Common myeloid progenitor, CD34-positive (primary cell): ENCODE results near the gene ZDHHC11.
"Not testable (repeated sequence)": the region's sequence is repeated elsewhere in the genome, so short reads cannot be mapped to it uniquely, and the experiment has no call there.

ENCODE experiments used
- CTCF ChIA-PET: fragments of 350-600 bp; sonication (Branson Sonifier 250); formaldehyde crosslinking; loops from one replicate; lab custom pipeline; 2021; ENCODE audit warnings: antibody characterized with exemption; lab: Charles Lee
- POLR2A ChIA-PET: fragments of 350-600 bp; sonication (Branson Sonifier 250); formaldehyde crosslinking; loops from one replicate; lab custom pipeline; 2021; ENCODE audit warnings: antibody characterized with exemption; lab: Charles Lee
- DNase-seq, 3 donors: peaks; one replicate each; pipeline versions ENCODE4 v3.0.0 to v3.0.0-alpha.2; 2013
- H3K27ac ChIP-seq, 2 experiments: 1 replicate in 1 of 2; 2 replicates in 1 of 2; pipeline ENCODE4 v1.7.0; 2013; ENCODE audit warnings: inconsistent platforms in 2 of 2, low read length in 2 of 2, mild to moderate bottlenecking in 2 of 2, low read depth in 1 of 2, moderate library complexity in 1 of 2; ENCODE audit not compliant: severe bottlenecking in 2 of 2, insufficient read depth in 1 of 2, poor library complexity in 1 of 2
- H3K27me3 ChIP-seq, 5 experiments: replicated peaks in 2 of 5; 1 replicate in 3 of 5; 2 replicates in 2 of 5; pipeline versions ENCODE4 v1.6.1 to v1.7.0; 2013; ENCODE audit warnings: low read length in 4 of 5, mild to moderate bottlenecking in 2 of 5, moderate library complexity in 2 of 5, inconsistent platforms in 1 of 5; ENCODE audit not compliant: insufficient read depth in 5 of 5, control insufficient read depth in 4 of 5
- H3K36me3 ChIP-seq, 4 experiments: 1 replicate in 2 of 4; 2 replicates in 2 of 4; pipeline versions ENCODE4 v1.6.1 to v1.7.0; 2013; ENCODE audit warnings: low read length in 3 of 4, control low read depth in 1 of 4, mild to moderate bottlenecking in 1 of 4; ENCODE audit not compliant: control insufficient read depth in 4 of 4, insufficient read depth in 4 of 4
- H3K4me1 ChIP-seq, 4 experiments: 1 replicate in 3 of 4; 2 replicates in 1 of 4; pipeline versions ENCODE4 v1.6.1 to v1.7.1; 2013; ENCODE audit warnings: low read length in 3 of 4, mild to moderate bottlenecking in 3 of 4, control low read depth in 1 of 4, inconsistent platforms in 1 of 4, moderate library complexity in 1 of 4; ENCODE audit not compliant: control insufficient read depth in 4 of 4, insufficient read depth in 4 of 4; ENCODE audit errors: control extremely low read depth in 1 of 4
- H3K4me3 ChIP-seq, 7 experiments: 1 replicate in 4 of 7; 2 replicates in 3 of 7; pipeline versions ENCODE4 v1.5.1 to v1.7.0; 2013; ENCODE audit warnings: mild to moderate bottlenecking in 7 of 7, low read length in 6 of 7, moderate library complexity in 6 of 7, inconsistent platforms in 2 of 7, low read depth in 2 of 7, control low read depth in 1 of 7; ENCODE audit not compliant: insufficient read depth in 4 of 7, control insufficient read depth in 1 of 7; ENCODE audit errors: extremely low read depth in 1 of 7
- H3K9me3 ChIP-seq, 5 experiments: 1 replicate in 4 of 5; 2 replicates in 1 of 5; pipeline versions ENCODE4 v1.6.1 to v1.7.1; 2013; ENCODE audit warnings: low read length in 4 of 5, mild to moderate bottlenecking in 2 of 5, inconsistent platforms in 1 of 5, low read depth in 1 of 5, moderate library complexity in 1 of 5; ENCODE audit not compliant: control insufficient read depth in 4 of 5, insufficient read depth in 2 of 5; ENCODE audit errors: control extremely low read depth in 1 of 5
- WGBS: methylation state at CpG from one replicate; pipeline ENCODE4 v1.1.5; 2013; ENCODE audit not compliant: insufficient coverage; 5-methylcytosine and 5-hydroxymethylcytosine counted together

ZDHHC11 gene

DNA sequence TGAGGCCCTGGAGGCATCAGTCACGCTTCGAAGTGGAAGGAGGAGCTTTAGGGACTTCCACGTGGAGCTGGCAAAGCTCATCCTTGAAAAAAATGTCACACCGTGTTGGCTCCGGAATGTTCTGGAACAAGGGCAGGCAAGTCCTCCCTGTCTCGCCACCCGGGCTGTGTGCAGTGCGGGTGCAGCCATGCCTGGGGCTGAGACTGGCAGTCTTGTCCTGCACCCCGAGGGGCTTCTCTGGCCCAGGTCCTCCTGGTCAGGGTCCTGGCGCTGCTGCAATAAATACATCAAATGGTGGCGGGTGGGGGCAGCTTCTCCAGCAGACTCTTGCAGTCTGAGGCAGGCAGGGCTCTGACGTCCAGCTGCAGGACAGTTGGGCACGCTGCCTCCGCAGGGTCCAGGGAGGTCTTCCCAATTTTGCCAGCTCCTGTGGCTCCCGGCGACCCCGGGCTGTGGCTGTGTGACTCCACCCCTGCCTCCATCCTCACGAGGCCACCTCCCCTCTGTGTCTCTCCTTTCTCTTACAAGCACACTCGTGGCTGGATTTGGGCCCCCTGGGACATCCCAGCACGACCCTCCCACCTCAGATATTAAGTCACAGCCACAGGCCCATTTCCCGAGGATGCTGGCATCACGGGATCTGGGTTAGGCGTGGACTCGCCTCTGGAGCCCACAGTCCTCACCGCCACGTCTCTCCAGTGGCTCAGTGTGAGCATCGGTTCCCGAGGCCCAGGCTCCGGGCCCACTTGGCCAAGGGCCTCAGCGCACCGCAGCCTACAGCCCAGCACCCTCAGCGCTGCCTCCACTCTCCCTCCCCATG lies 8.2 kb downstream of the ZDHHC11 start:
- WGBS = 90% methylated on average over 2 of the region's 32 CpGs
- H3K27me3 ChIP-seq, H3K4me3 ChIP-seq, DNase-seq, H3K4me1 ChIP-seq, POLR2A ChIA-PET, H3K9me3 ChIP-seq, CTCF ChIA-PET, H3K27ac ChIP-seq, H3K36me3 ChIP-seq: not testable (repeated sequence)

DNA sequence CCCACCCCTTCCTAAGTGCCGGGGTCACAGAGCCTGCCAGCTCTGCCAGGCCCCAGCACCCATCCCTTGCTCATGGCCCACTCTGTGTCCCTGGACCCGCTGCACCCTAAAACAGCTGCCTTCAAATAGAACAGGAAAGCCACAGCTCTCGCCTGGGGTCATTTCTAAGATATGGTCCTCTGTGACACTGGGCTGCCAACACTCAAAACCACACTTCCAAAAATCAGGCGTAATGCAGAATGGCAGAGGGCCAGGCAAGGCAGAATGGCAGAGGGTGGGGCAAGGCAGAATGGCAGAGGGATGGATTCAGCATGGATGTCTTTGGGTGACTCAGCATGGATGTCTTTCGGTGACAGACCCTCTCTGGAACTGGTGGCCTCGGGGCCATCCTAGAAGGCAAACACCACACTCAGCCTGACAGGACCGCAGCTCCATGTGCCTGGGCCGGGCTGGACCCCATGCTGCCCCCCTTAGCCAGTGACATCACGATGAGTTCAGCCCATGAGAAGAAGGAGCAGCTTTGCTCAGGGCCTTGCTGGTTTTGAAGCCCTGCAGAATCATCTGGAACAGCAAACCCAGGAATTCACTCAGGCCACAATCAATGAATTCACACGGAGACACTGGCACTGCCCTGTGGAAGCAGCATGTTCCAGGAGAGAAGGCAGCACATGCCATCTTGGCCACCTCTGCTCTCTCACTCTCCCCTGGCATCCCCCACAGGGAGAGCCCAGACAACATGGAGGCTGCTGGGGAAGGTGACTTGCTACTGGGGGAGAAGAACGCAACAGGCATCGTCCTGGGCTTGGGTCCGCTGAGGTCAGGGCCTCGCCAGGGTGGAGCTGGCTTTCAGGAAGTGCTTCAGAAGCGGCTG lies 9.0 kb downstream of the ZDHHC11 start:
- DNase-seq = peak; percentile 4 to 17 (median 7)
- CTCF ChIA-PET, H3K9me3 ChIP-seq, H3K4me1 ChIP-seq, H3K36me3 ChIP-seq, POLR2A ChIA-PET, H3K27me3 ChIP-seq, H3K4me3 ChIP-seq, H3K27ac ChIP-seq: not testable (repeated sequence)
- WGBS = 71% methylated on average over 9 of the region's 15 CpGs

DNA sequence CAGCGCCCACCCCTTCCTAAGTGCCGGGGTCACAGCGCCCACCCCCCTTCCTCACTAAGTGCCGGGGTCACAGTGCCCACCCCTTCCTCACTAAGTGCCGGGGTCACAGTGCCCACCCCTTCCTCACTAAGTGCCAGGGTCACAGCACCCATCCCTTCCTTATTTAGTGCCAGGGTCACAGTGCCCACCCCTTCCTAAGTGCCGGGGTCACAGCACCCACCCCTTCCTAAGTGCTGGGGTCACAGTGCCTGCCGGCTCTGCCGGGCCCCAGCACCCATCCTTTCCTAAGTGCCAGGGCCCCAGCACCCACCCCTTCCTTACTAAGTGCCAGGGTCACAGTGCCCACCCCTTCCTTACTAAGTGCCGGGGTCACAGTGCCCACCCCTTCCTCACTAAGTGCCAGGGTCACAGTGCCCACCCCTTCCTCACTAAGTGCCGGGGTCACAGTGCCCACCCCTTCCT lies 9.8 kb downstream of the ZDHHC11 start:
- 90% methylated on average over 2 of the region's 10 CpGs for whole genome bisulfite sequencing
- H3K27ac ChIP-seq, DNase-seq, POLR2A ChIA-PET, CTCF ChIA-PET, H3K27me3 ChIP-seq, H3K9me3 ChIP-seq, H3K36me3 ChIP-seq, H3K4me3 ChIP-seq: not testable (repeated sequence)
- peaks cover 0 to 13% (median 3%) of the 10 kb centered on the region in 4 experiments for H3K4me1 ChIP-seq

DNA sequence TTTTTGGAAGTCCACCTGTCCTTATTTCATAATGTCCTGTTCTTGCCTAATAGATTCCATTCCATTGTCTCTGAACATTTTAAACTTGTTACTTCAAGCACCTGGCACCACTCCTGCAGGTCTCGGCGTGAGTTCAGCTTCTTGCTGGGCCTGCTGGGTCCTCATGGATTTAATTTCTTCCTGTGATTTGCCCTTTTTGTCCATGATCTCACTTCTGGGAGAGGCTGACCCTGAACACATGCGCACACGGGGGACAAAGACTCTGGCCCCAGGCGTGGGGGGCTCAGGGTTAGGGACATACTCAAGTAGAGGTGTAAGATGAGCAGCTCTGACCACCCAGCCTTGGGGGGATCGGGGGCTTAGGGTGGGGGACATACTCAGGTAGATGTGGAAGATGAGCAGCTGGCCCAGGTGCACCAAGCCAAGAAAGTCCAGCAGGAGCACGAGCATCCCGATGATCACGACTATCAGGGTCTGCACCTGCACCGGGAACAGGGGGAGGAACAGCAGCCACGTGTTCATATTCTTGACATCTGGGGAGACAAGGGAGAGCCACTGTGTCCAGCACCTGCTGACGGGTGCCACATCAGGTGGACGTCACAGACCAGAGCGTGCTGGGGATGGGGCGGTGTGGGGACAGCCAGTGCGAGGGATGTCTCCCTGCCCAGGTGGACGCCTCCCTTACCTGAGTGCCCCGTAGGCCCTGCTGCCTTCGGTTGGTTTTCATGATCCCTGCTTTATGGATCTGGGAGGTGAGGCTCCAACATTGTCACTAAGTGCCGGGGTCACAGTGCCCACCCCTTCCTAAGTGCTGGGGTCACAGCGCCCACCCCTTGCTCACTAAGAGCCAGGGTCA lies 10.4 kb downstream of the ZDHHC11 start:
- H3K27ac ChIP-seq, H3K36me3 ChIP-seq, H3K27me3 ChIP-seq, H3K9me3 ChIP-seq, CTCF ChIA-PET, DNase-seq, H3K4me3 ChIP-seq, POLR2A ChIA-PET: not testable (repeated sequence)
- peaks cover 0 to 16% (median 3%) of the 10 kb centered on the region in 4 experiments for H3K4me1 ChIP-seq
- 93% methylated on average over 18 of the region's 21 CpGs for WGBS

DNA sequence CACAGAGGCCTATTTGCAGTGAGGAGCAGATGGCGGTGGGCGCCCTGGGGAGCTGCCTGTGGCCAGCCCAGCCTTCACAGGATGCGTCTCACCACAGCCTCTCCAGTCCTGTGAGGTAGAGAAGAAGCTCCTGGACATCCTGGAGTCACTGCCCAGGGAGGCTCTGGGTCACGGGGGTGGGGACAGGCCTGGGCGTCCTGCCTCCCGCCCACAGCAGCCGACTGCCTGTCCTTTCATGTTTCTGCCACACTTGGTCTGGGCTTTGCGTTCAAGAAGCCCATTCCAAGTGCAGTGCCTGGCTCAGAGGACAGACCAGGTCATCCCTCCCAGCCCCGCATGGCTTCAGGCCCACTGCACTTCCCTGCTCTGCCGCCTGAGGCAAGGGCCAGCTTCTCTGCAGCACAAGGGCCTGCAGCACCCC lies 12.3 kb downstream of the ZDHHC11 start:
- POLR2A ChIA-PET = not testable (repeated sequence)
- 90% methylated on average over 7 of the region's 10 CpGs for WGBS

DNA sequence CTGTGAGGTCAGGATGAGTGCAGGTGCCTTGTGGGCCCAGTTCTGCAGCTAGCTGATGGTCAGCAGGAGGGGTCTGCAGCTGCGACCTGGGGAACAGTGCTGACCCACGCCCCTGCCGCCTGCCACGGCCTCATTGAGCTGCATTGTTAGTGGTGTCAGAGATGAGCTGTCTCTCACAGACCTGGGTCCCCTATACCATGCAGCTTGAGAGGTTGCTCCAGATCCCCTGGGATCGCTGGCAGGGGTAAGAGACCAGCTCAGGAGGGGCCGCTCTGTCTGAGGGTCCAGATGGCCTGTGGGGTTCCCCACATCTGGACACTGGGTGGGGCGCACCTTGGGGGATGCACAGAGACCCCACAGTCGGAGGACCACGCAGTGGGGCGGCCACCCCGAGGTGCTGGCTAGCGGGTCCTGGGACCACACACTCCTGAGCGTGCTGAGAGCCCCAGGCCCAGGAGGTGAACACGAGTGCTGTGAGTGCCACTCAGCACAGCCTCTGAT lies 13.1 kb downstream of the ZDHHC11 start:
- H3K4me1 ChIP-seq = peaks cover 0 to 16% (median 3%) of the 10 kb centered on the region in 4 experiments
- H3K4me3 ChIP-seq, CTCF ChIA-PET, POLR2A ChIA-PET, H3K27ac ChIP-seq, H3K27me3 ChIP-seq, H3K9me3 ChIP-seq, H3K36me3 ChIP-seq, DNase-seq: not testable (repeated sequence)
- WGBS = 95% methylated on average over 2 of the region's 14 CpGs

More for the DNA sequence above, 12.3 kb downstream of the ZDHHC11 start:
- DNase-seq, H3K9me3 ChIP-seq, CTCF ChIA-PET, H3K27me3 ChIP-seq, H3K27ac ChIP-seq, H3K4me3 ChIP-seq, H3K36me3 ChIP-seq: not testable (repeated sequence)
- peaks cover 0 to 16% (median 3%) of the 10 kb centered on the region in 4 experiments for H3K4me1 ChIP-seq
